Stimulated activated CD8-positive, alpha-beta memory T cell treated with anti-CD3 and anti-CD28 coated beads, Interleukin-15, amount 100 ng/mL, for 4 hours (primary cell): ENCODE measurements around the gene ENOX1.

ENCODE experiments used
- DNase-seq, 2 donors: peaks; one replicate each; pipeline ENCODE4 v3.0.0-alpha.2; 2020; ENCODE audit warnings: low read depth in 2 of 2

Gene ENOX1

GRCh38 chr13:43608400-43609137 is 178.2 kb downstream of the ENOX1 start:
- DNase-seq = no peak

DNA sequence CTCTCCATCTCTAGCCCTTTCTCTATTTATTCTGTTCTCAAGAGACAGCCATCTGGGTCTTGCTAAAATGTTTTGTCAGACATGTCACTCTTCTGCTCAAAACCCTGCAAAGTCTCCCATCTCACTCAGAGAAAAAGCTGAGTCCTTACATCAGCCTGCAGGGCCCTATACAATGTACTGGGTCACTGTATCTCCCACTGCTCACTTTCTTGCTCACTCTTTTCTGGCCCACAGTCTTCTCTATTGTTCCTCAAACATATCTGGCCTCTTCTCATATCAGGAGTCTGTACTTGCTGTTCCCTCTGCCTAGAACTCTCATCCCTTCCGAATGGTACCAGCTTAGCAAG is 189.2 kb downstream of the ENOX1 start:
- DNase-seq = no peak

DNA sequence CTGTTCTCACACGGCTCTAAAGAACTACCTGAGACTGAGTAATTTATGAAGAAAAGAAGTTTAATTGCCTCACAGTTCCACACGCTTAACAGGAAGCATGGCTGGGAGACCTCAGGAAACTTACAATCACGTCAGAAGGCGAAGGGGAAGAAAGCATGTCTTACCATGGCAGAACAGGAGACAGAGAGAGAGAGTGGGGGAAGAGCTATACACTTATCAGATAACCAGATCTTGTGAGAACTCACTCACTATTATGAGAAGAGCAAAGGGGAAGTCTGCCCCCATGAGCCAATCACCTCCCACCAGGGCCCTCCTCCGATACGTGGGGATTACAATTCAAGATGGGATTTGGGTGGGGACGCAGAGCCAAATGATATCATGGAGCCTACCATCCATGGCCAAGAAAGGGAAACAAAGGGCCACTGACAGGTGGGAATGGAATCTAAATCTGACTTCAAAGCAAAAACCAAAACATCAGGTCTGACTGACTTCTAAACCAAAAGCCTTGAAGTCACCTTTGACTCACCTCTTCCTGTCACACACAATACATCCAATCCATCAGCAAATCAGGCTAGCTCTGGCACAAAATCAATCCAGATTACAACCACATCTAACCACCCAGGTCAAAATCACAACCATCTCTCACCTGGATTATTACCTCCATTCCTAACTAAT is 189.7 kb downstream of the ENOX1 start:
- DNase-seq = no peak

DNA sequence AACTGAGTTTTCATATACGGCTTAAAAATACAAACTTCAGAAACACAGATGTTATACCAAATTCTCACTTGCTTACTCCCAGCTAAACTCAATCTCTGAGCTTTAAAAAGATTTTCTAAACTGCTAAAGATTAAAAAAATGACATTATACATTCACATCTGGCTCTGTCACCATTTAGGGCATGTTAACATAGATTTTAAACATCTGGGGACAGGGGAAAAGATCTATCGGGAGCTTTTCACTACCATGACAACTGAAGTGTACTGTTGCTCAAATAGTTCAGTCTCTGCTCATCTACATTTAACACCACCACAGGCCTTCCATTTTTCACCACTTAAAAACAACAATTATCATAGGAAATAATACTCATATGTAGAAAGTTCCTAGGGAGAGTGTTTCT is 190.8 kb downstream of the ENOX1 start:
- DNase-seq = no peak

DNA sequence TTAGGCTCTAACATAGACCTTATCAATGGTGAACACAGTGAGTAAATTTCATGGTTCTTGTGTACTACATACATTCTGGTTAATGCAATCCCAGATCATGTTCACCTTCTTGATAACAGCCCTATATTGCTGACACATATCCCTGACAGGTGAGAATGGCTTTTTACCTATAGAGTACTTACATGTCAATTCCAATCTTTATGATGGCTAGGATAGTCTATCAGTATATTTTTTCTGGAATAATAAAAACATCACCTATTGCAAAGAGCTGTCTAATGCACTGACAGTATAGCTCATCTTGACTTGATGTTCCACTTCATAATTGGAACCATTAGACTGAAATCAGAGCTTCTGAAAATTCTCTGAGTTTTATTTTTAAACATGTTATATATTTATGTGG is 199.4 kb downstream of the ENOX1 start:
- DNase-seq = no peak

DNA sequence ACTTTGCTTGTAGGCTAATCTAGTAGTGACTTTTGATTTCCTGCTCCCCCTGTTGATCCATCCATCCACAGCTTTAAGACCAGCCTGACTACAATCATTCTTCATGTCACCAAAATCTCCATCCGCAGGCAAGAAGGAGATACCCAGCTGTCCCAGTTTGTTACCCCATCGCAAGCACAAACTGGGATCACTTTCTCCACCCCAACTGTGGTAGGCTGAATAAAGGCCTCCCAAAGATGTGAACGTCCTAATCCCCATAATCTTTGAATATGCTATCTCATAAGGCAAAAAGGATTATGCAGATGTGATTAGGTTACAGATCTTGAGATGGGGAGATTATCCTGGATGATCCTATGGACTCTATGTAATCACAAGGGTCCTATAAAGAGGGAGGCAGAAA is 202.0 kb downstream of the ENOX1 start:
- DNase-seq = no peak

DNA sequence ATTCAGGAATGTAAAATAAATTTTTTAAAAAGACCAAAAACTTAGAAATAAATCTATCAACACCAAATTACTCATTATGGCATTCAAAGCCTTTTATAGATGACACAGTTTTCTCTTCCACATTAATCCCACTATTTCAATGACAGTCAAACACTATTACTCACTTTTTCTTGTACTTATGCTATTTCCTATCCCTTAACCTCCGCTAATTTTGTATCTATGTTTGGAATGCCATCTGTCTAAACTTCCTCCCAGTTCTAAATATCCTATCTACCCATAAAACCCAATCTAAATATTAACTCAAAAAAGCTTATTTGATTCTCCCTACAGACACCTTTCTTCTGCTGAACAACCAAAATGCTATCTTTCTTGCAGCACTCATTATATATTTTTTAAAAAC is 203.5 kb downstream of the ENOX1 start:
- DNase-seq = no peak

GRCh38 chr13:43580280-43580679 is 206.5 kb downstream of the ENOX1 start:
- no peak for DNase-seq

DNA sequence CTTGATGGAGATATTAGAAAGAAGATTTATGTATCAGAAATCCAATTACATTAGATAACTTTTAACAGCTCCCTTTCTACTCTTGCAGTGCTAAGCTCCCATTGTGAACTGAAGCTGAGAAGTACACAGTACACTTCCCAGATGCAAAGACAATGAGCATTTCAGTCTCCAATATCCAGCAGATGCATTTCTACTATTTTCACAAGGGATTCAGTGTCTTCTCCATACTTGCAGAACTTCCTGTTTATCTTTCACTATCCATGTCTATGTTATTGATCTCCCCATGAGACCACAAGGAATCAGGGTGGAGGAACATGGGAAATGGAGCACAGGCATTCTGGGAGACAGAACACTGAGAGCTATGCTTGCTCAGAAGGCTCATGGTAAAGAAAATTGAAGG is 207.5 kb downstream of the ENOX1 start:
- no peak for DNase-seq

GRCh38 chr13:43574605-43575004 is 212.2 kb downstream of the ENOX1 start:
- DNase-seq = no peak

- no peak for DNase-seq
Observed at GRCh38 chr13:43573802-43574514, 212.8 kb downstream of the ENOX1 start.

DNA sequence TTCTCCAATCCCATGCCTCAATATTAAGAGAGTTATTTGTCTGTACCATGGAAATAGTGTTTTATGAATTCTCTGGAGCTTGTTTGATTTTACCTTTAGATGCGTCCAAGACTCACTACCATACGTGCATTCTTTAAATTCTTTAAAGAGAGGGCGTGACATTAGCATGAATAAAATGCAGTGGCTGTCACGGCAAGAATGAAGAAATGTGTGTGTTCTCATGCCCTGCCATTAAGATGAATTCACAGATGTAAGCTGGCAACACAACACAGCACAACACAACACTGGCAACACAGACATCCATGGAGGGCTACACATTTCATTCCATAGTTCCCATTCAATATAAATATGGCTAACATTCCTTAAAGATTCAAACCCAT is 213.4 kb downstream of the ENOX1 start:
- no peak for DNase-seq

- no peak for DNase-seq
Observed at GRCh38 chr13:43572656-43573360, 214.0 kb downstream of the ENOX1 start.

DNA sequence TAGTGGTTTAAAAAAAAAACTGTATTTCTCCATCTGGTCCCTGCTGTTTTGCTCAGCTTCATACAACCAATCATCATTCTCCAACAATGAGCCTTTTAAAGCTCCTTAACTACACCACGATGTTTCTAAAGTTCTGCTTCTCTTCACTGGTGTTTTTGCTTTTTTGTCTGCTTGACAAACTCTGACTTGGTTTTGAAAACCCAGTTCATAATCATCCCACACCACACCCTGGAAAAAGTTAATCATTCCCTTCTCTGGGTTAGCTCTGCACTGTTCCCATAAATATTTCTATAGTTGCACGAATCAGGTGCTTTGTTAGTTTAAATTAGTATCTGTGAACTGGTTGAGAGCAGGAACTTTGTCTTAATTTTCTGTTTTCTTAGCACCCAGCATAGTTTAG is 217.1 kb downstream of the ENOX1 start:
- no peak for DNase-seq

GRCh38 chr13:43567608-43568007 is 219.2 kb downstream of the ENOX1 start:
- no peak for DNase-seq

DNA sequence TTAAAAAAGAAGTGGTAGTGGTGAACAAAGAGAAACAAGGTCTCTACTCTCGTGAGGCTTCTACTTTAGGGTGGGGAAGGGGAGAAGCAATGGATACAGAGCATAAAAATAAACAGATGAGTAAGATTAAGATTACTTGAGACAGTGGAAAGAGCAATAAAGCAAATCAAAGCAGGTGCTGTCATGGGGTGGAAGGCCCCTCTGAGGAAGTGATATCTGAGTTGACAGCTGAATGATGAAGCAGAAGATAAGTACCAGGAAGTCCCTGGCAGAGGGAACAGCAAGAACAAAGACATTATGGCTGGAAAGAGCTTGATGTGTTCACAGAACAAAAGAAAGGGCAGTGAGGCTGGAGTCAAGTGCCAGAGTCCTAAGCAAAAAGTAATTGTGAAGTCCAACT is 221.8 kb downstream of the ENOX1 start:
- DNase-seq = no peak

DNA sequence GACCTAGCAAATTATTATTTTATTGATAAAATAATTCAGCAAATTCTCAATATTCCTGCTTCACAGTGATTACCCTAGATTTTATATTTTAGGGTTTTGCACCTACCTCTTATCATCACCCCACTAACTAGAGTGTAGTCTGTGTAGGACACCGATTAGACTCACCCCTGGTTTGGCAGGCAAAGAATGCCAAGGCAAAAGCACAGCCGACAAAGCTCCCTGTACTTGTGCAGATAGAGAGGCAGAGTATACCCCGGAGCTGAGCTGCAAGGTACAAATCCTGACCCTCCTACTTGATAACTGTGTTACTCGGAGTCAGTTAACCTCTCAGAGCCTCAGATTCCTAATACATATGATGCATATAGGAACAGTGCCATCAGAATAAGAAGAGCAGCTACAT is 225.7 kb downstream of the ENOX1 start:
- DNase-seq = no peak

- no peak for DNase-seq
Observed at GRCh38 chr13:43558939-43559338, 227.8 kb downstream of the ENOX1 start.

GRCh38 chr13:43558326-43558725 is 228.4 kb downstream of the ENOX1 start:
- DNase-seq = no peak

DNA sequence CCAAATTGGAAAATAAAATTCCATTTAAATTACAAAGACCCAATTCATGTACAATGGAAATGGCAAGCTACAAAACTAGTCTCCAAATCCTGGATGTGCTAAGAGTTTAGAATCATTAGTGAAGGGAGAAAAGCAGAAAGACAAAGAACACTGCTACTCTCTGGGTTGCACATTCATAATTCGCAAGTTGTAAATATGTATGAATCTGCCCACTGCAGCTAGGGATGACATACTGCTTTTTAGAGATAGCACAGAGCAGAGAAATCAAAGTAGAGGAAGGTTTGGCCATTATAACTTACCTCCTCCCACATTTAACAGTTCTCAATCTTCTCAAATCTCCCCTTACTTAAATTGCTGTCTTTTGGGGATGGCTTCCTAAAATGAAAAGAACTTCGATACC is 231.1 kb downstream of the ENOX1 start:
- no peak for DNase-seq

GRCh38 chr13:43551897-43552456 is 234.8 kb downstream of the ENOX1 start:
- DNase-seq = no peak

- no peak for DNase-seq
Observed at GRCh38 chr13:43546816-43547215, 240.0 kb downstream of the ENOX1 start.
